Measurements from ENCODE around the gene MCIDAS.

MCIDAS gene

GRCh38 chr5:55223812-55224240 lies 3.3 kb downstream of the MCIDAS start:
- DNase-seq, result no peak
- in situ Hi-C loops (cut with HindIII; ENCODE audit: low pct_ligation_motif_present, low pct_unique_long_range_greater_than_20kb, low sequenced_read_pairs), result no loop called here

GRCh38 chr5:55222985-55223811 lies 3.9 kb downstream of the MCIDAS start:
- in situ Hi-C loops (cut with HindIII; ENCODE audit: low pct_ligation_motif_present, low pct_unique_long_range_greater_than_20kb, low sequenced_read_pairs), result no loop called here
- no peak for DNase-seq

- no peak for DNase-seq
- in situ Hi-C loops (cut with HindIII; ENCODE audit: low pct_ligation_motif_present, low pct_unique_long_range_greater_than_20kb, low sequenced_read_pairs), result no loop called here
Observed at GRCh38 chr5:55222092-55222984, 4.8 kb downstream of the MCIDAS start.

GRCh38 chr5:55220433-55221185 lies 6.5 kb downstream of the MCIDAS start:
- in situ Hi-C loops (cut with HindIII; ENCODE audit: low pct_ligation_motif_present, low pct_unique_long_range_greater_than_20kb, low sequenced_read_pairs), result no loop called here
- no peak for DNase-seq

- no peak for DNase-seq
- in situ Hi-C loops (cut with HindIII; ENCODE audit: low pct_ligation_motif_present, low pct_unique_long_range_greater_than_20kb, low sequenced_read_pairs), result no loop called here
Observed at GRCh38 chr5:55219770-55220169, 7.3 kb downstream of the MCIDAS start.

GRCh38 chr5:55218967-55219366 lies 8.1 kb downstream of the MCIDAS start:
- no peak for DNase-seq
- in situ Hi-C loops (cut with HindIII; ENCODE audit: low pct_ligation_motif_present, low pct_unique_long_range_greater_than_20kb, low sequenced_read_pairs), result no loop called here

- no peak for DNase-seq
- in situ Hi-C loops (cut with HindIII; ENCODE audit: low pct_ligation_motif_present, low pct_unique_long_range_greater_than_20kb, low sequenced_read_pairs), result no loop called here
Observed at GRCh38 chr5:55211184-55211874, 15.8 kb downstream of the MCIDAS start.

GRCh38 chr5:55205001-55205400 lies 22.1 kb downstream of the MCIDAS start:
- in situ Hi-C loops (cut with HindIII; ENCODE audit: low pct_ligation_motif_present, low pct_unique_long_range_greater_than_20kb, low sequenced_read_pairs), result no loop called here

GRCh38 chr5:55191165-55191564 lies 36.0 kb downstream of the MCIDAS start:
- in situ Hi-C loops (cut with HindIII; ENCODE audit: low pct_ligation_motif_present, low pct_unique_long_range_greater_than_20kb, low sequenced_read_pairs), result no loop called here

More at GRCh38 chr5:55205001-55205400, 22.1 kb downstream of the MCIDAS start:
- no peak for DNase-seq

GRCh38 chr5:55188656-55189540 lies 38.2 kb downstream of the MCIDAS start:
- DNase-seq, result no peak
- in situ Hi-C loops (cut with HindIII; ENCODE audit: low pct_ligation_motif_present, low pct_unique_long_range_greater_than_20kb, low sequenced_read_pairs), result no loop called here

More at GRCh38 chr5:55191165-55191564, 36.0 kb downstream of the MCIDAS start:
- DNase-seq, result no peak

- peak; percentile 33 for DNase-seq
- in situ Hi-C loops (cut with HindIII; ENCODE audit: low pct_ligation_motif_present, low pct_unique_long_range_greater_than_20kb, low sequenced_read_pairs), result no loop called here
Observed at GRCh38 chr5:55187370-55187769, 39.7 kb downstream of the MCIDAS start.

GRCh38 chr5:55180016-55180415 lies 47.1 kb downstream of the MCIDAS start:
- no peak for DNase-seq
- in situ Hi-C loops (cut with HindIII; ENCODE audit: low pct_ligation_motif_present, low pct_unique_long_range_greater_than_20kb, low sequenced_read_pairs), result no loop called here

- in situ Hi-C loops (cut with HindIII; ENCODE audit: low pct_ligation_motif_present, low pct_unique_long_range_greater_than_20kb, low sequenced_read_pairs), result no loop called here
- DNase-seq, result no peak
Observed at GRCh38 chr5:55177078-55177477, 50.0 kb downstream of the MCIDAS start.

- DNase-seq, result peak; percentile 78
- in situ Hi-C loops (cut with HindIII; ENCODE audit: low pct_ligation_motif_present, low pct_unique_long_range_greater_than_20kb, low sequenced_read_pairs), result no loop called here
Observed at GRCh38 chr5:55176176-55176818, 50.8 kb downstream of the MCIDAS start.

- in situ Hi-C loops (cut with HindIII; ENCODE audit: low pct_ligation_motif_present, low pct_unique_long_range_greater_than_20kb, low sequenced_read_pairs), result no loop called here
- DNase-seq, result no peak
Observed at GRCh38 chr5:55175781-55176175, 51.3 kb downstream of the MCIDAS start.

- in situ Hi-C loops (cut with HindIII; ENCODE audit: low pct_ligation_motif_present, low pct_unique_long_range_greater_than_20kb, low sequenced_read_pairs), result no loop called here
- DNase-seq, result no peak
Observed at GRCh38 chr5:55173687-55174230, 53.4 kb downstream of the MCIDAS start.
